ENCODE results near the gene POLL. TPM values are rescaled to one million over a fixed set of nuclear protein-coding genes. Genes with fewer than 3 reads are reported as not detected.
"Not testable (repeated sequence)": the region's sequence is repeated elsewhere in the genome, so short reads cannot be mapped to it uniquely, and the experiment has no call there.

The POLL gene
- polyA plus RNA-seq, 1 experiment: 31.3 TPM

GRCh38 chr10:101595591-101596433 lies 7.8 kb upstream of the POLL start:
- Histone ChIP-seq H3K36me3 (ENCODE audit: control insufficient read depth, insufficient read depth, low read length) (peaks cover 2% of the 10 kb centered on the region; the same call in 1 of the 2 replicates), H3K27me3 (ENCODE audit: control insufficient read depth, insufficient read depth, low read length) (no peaks in the 10 kb centered on the region), H3K4me3 (ENCODE audit: low read depth, low read length) (no peak overlapping the region)
- POLR2A ChIA-PET: no interaction called here
- no peak for DNase-seq (ENCODE audit: low read depth)
- TF ChIP-seq, protein P1, sequence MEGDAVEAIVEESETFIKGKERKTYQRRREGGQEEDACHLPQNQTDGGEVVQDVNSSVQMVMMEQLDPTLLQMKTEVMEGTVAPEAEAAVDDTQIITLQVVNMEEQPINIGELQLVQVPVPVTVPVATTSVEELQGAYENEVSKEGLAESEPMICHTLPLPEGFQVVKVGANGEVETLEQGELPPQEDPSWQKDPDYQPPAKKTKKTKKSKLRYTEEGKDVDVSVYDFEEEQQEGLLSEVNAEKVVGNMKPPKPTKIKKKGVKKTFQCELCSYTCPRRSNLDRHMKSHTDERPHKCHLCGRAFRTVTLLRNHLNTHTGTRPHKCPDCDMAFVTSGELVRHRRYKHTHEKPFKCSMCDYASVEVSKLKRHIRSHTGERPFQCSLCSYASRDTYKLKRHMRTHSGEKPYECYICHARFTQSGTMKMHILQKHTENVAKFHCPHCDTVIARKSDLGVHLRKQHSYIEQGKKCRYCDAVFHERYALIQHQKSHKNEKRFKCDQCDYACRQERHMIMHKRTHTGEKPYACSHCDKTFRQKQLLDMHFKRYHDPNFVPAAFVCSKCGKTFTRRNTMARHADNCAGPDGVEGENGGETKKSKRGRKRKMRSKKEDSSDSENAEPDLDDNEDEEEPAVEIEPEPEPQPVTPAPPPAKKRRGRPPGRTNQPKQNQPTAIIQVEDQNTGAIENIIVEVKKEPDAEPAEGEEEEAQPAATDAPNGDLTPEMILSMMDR (IDR thresholded peaks at IDR 0.05; ENCODE audit: insufficient read depth, low read depth, low read length): no peak
- CTCF ChIA-PET: interaction anchor here (0.6 to 1.6 kb wide), 5 partner anchors 16 to 250 kb away, joined by 3 to 7 read pairs (median 3); no protein-coding TSS in a partner anchor

DNA sequence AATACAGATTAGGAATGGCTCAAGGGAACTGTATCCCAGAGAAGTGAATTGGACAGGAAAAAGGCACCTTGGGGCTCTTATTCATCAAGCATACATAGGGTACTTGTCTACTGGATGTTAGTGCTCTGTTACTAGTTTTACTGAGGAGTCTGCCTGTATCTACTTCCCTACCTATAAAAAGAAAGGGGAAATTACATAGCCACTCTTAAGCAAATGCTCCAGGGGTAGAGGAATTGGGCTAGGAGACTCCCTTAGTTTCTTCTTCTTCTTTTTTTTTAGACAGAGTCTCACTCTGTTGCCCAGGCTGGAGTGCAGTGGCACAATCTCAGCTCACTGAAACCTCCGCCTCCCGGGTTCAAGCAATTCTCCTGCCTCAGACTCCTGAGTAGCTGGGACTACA lies 5.3 kb upstream of the POLL start:
- H3K4me3 ChIP-seq (ENCODE audit: low read depth, low read length); POLR2A ChIA-PET; H3K36me3 ChIP-seq (ENCODE audit: control insufficient read depth, insufficient read depth, low read length); DNase-seq (ENCODE audit: low read depth); H3K27me3 ChIP-seq (ENCODE audit: control insufficient read depth, insufficient read depth, low read length): not testable (repeated sequence)
- CTCF ChIA-PET: interaction anchor here (0.7 to 4.0 kb wide), 4 partner anchors 9 to 379 kb away, joined by 3 to 24 read pairs (median 5); no protein-coding TSS in a partner anchor

DNA sequence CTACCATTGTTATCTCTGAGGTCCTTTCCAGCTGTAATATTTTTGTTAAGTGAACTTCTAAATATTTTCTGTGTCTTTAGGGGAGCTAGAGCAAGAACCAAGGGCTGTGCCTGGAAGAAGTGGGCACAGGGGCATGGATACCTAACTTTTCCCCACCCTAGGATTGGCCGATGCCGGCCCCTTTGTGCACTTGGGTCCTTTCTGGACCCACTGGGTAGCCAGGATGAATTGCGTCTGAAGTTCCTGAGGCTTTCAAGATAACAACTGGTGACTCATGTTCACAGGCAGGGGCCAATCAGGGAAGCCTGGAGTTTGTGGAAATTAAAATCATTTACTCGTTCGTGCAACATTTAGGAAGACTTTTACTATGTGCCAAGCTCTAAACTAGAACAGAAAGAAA lies 822 bp upstream of the POLL start:
- POLR2A ChIA-PET: no interaction called here
- H3K36me3 ChIP-seq (ENCODE audit: control insufficient read depth, insufficient read depth, low read length): peaks cover 5% of the 10 kb centered on the region; the same call in 1 of the 2 replicates
- H3K4me3 ChIP-seq (ENCODE audit: low read depth, low read length): peak overlapping the region; percentile 92
- CTCF ChIA-PET: interaction anchor here (0.8 to 2.4 kb wide), 6 partner anchors 8 to 192 kb away, joined by 3 to 19 read pairs (median 6); no protein-coding TSS in a partner anchor
- no peak for DNase-seq (ENCODE audit: low read depth)
- TF ChIP-seq, protein P1 (IDR thresholded peaks at IDR 0.05; ENCODE audit: insufficient read depth, low read depth, low read length): no peak
- H3K27me3 ChIP-seq (ENCODE audit: control insufficient read depth, insufficient read depth, low read length): no peaks in the 10 kb centered on the region

- TF ChIP-seq, protein P1 (IDR thresholded peaks at IDR 0.05; ENCODE audit: insufficient read depth, low read depth, low read length): no peak
- no peaks in the 10 kb centered on the region for H3K27me3 ChIP-seq (ENCODE audit: control insufficient read depth, insufficient read depth, low read length)
- peaks cover 11% of the 10 kb centered on the region for H3K36me3 ChIP-seq (ENCODE audit: control insufficient read depth, insufficient read depth, low read length)
- DNase-seq (ENCODE audit: low read depth): no peak
- ChIA-PET POLR2A (no interaction called here), CTCF (interaction anchor here (0.6 to 1.6 kb wide), 3 partner anchors 15 to 372 kb away, joined by 3 to 7 read pairs (median 4); partner anchors contain the start of gene LBX1)
- no peak overlapping the region for H3K4me3 ChIP-seq (ENCODE audit: low read depth, low read length)
Observed at GRCh38 chr10:101585841-101586240, 2.2 kb downstream of the POLL start.

GRCh38 chr10:101580486-101581399 lies 7.3 kb downstream of the POLL start:
- ChIA-PET POLR2A (no interaction called here), CTCF (interaction anchor here (1.0 to 7.5 kb wide), 2 partner anchors 9 to 10 kb away, joined by 3 to 61 read pairs; no protein-coding TSS in a partner anchor)
- TF ChIP-seq, protein P1 (IDR thresholded peaks at IDR 0.05; ENCODE audit: insufficient read depth, low read depth, low read length): no peak
- no peak overlapping the region for H3K4me3 ChIP-seq (ENCODE audit: low read depth, low read length)
- H3K36me3 ChIP-seq (ENCODE audit: control insufficient read depth, insufficient read depth, low read length): peaks cover 29% of the 10 kb centered on the region
- no peak for DNase-seq (ENCODE audit: low read depth)
- no peaks in the 10 kb centered on the region for H3K27me3 ChIP-seq (ENCODE audit: control insufficient read depth, insufficient read depth, low read length)
